Natural killer cell (primary cell): ENCODE results near the gene MOBP. TPM values are rescaled to one million over a fixed set of nuclear protein-coding genes. Genes with fewer than 3 reads are reported as not detected.
"Not testable (repeated sequence)": the region's sequence is repeated elsewhere in the genome, so short reads cannot be mapped to it uniquely, and the experiment has no call there.

Source experiments
- ATAC-seq, 3 donors: fragments of 150-1000 bp in 2 of 3; fragments of 200-7000 bp in 1 of 3; cut with Tn5 transposase; 1 replicate in 1 of 3; 2 replicates in 2 of 3; pipeline ENCODE4 v1.10.0; 2021; ENCODE audit warnings: mild to moderate bottlenecking in 2 of 3, moderate library complexity in 2 of 3
- DNase-seq, 2 donors: peaks; one replicate each; pipeline versions ENCODE4 v3.0.0 to v3.0.0-alpha.2; 2013 to 2021; ENCODE audit warnings: mixed read lengths in 1 of 2
- H3K27ac ChIP-seq: one replicate; pipeline ENCODE4 v1.5.1; 2013; ENCODE audit warnings: mild to moderate bottlenecking, low read length
- H3K27me3 ChIP-seq: one replicate; pipeline ENCODE4 v1.6.1; 2013; ENCODE audit warnings: low read length; ENCODE audit not compliant: control insufficient read depth, insufficient read depth
- H3K36me3 ChIP-seq: one replicate; pipeline ENCODE4 v1.6.1; 2013; ENCODE audit warnings: low read length; ENCODE audit not compliant: control insufficient read depth, insufficient read depth
- H3K4me1 ChIP-seq: one replicate; pipeline ENCODE4 v1.6.1; 2013; ENCODE audit warnings: low read length; ENCODE audit not compliant: control insufficient read depth, insufficient read depth
- H3K4me3 ChIP-seq: one replicate; pipeline ENCODE4 v1.5.1; 2013; ENCODE audit warnings: low read length
- H3K9me3 ChIP-seq: one replicate; pipeline ENCODE4 v1.6.1; 2013; ENCODE audit warnings: low read length; ENCODE audit not compliant: control insufficient read depth, insufficient read depth
- H3K27ac Mint-ChIP-seq, 2 donors: one replicate each; pipeline ENCODE4 v1.8.0; 2022; ENCODE audit warnings: mild to moderate bottlenecking in 2 of 2, mixed read lengths in 2 of 2, moderate library complexity in 1 of 2
- H3K27me3 Mint-ChIP-seq, 2 donors: one replicate each; pipeline ENCODE4 v1.8.0; 2022; ENCODE audit warnings: low read depth in 2 of 2, mixed read lengths in 2 of 2
- H3K36me3 Mint-ChIP-seq: one replicate; pipeline ENCODE4 v1.8.0; 2022; ENCODE audit warnings: mixed read lengths
- H3K4me1 Mint-ChIP-seq, 2 donors: one replicate each; pipeline ENCODE4 v1.8.0; 2022; ENCODE audit warnings: mixed read lengths in 2 of 2
- H3K4me3 Mint-ChIP-seq: one replicate; pipeline ENCODE4 v1.8.0; 2022; ENCODE audit warnings: mild to moderate bottlenecking, moderate library complexity, mixed read lengths
- H3K9me3 Mint-ChIP-seq, 2 donors: one replicate each; pipeline ENCODE4 v1.8.0; 2022; ENCODE audit warnings: mixed read lengths in 2 of 2
- WGBS: methylation state at CpG from one replicate; pipeline ENCODE4 v1.1.7; 2013; ENCODE audit warnings: missing lambda C conversion rate; ENCODE audit not compliant: insufficient coverage; 5-methylcytosine and 5-hydroxymethylcytosine counted together
- intact Hi-C: fragments of 100-400 bp; cut with micrococcal nuclease; formaldehyde crosslinking; loops from one replicate; pipeline ENCODE4 v1.14.2; 2022
- total RNA-seq, 4 donors: library from RNA; stranded (reverse); fragments of 120-200 nt in 1 of 4; gene quantifications; one replicate each; pipeline versions ENCODE4 v1.2.3 to v1.2.4, GENCODE V29; 2013 to 2022
- TF ChIP-seq, protein P1 (sequence below): fragments of 200-600 bp; IDR thresholded peaks from one replicate; pipeline ENCODE4 v1.8.0; 2022; ENCODE audit warnings: antibody characterized with exemption

Gene MOBP, protein sequence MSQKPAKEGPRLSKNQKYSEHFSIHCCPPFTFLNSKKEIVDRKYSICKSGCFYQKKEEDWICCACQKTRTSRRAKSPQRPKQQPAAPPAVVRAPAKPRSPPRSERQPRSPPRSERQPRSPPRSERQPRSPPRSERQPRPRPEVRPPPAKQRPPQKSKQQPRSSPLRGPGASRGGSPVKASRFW
- not detected for total RNA-seq
- total RNA-seq (2013): not detected

DNA sequence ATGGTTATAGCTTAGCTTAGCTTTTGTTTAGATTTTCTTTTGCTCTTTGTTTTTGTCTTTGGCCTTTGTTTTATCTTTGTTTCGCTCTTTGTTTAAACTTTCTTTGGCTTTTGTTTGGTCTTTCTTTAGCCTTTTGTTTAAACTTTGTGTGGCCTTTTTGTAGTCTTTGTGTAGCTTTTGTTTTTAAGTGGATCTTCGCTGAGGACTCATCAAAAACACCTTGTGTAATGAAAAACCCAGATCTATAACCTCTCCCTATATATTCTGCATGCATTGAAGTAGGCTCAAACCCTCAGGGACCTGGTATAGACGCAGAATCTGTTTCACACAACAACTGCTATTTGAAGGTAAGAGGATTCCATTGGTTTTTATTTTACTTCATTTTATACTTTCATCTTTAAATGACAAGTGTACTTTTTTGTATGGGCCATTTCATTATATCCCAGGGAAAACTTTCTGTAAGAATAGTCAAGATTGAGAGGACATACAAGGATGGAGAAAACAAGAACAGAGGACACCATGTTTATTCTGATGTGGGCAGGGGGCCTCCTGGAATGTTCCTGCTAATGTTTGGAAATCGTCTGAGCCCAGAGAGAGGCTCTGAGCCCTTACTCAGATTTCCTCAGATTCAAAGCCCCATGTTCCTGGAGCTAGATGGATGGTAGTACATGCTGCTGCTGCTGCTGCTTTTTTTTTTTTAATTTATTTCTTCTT lies at the start of gene MOBP:
Gene MOBP (plus strand): TSS at position 287 of the 714 bp plus-strand sequence. CDS start 34,390 bp downstream, outside the sequence.
- H3K4me3 Mint-ChIP-seq: no peak within 1 kb of the TSS
- no peak for DNase-seq
- H3K27ac Mint-ChIP-seq: no peak within 1 kb of the TSS
- H3K27ac ChIP-seq: no peak within 1 kb of the TSS
- H3K4me1 Mint-ChIP-seq: no peaks in the 10 kb centered on the region
- H3K27me3 Mint-ChIP-seq: peaks cover 25 to 33% of the 10 kb centered on the region in 2 donors
- TF ChIP-seq, protein P1, sequence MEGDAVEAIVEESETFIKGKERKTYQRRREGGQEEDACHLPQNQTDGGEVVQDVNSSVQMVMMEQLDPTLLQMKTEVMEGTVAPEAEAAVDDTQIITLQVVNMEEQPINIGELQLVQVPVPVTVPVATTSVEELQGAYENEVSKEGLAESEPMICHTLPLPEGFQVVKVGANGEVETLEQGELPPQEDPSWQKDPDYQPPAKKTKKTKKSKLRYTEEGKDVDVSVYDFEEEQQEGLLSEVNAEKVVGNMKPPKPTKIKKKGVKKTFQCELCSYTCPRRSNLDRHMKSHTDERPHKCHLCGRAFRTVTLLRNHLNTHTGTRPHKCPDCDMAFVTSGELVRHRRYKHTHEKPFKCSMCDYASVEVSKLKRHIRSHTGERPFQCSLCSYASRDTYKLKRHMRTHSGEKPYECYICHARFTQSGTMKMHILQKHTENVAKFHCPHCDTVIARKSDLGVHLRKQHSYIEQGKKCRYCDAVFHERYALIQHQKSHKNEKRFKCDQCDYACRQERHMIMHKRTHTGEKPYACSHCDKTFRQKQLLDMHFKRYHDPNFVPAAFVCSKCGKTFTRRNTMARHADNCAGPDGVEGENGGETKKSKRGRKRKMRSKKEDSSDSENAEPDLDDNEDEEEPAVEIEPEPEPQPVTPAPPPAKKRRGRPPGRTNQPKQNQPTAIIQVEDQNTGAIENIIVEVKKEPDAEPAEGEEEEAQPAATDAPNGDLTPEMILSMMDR: no peak
- H3K4me1 ChIP-seq: no peaks in the 10 kb centered on the region
- H3K9me3 ChIP-seq: no peaks in the 10 kb centered on the region
- WGBS: 28% methylated on average over 2 of the region's 4 CpGs
- ATAC-seq: no peak
- peaks cover 2% of the 10 kb centered on the region for H3K27me3 ChIP-seq
- no peak within 1 kb of the TSS for H3K4me3 ChIP-seq
- H3K36me3 ChIP-seq: no peaks in the 10 kb centered on the region
- no peaks in the 10 kb centered on the region for H3K9me3 Mint-ChIP-seq
- no peaks in the 10 kb centered on the region for H3K36me3 Mint-ChIP-seq
- intact Hi-C loops: no loop called here

DNA sequence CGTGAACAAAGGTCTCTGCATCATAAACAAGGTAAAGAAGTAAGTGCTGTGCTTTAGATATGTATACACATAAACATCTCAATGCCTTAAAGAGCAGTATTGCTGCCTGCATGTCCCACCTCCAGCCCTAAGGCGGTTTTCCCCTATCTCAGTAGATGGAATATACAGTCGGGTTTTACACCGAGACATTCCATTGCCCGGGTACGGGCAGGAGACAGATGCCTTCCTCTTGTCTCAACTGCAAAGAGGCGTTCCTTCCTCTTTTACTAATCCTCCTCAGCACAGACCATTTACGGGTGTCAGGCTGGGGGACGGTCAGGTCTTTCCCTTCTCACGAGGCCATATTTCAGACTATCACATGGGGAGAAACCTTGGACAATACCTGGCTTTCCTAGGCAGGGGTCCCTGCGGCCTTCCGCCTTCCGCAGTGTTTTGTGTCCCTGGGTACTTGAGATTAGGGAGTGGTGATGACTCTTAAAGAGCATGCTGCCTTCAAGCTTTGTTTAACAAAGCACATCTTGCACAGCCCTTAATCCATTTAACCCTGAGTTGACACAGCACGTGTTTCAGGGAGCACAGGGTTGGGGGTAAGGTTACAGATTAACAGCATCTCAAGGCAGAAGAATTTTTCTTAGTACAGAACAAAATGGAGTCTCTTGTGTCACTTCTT lies 48.8 kb upstream of the MOBP start:
- H3K27ac Mint-ChIP-seq, H3K4me3 ChIP-seq: not testable (repeated sequence)

DNA sequence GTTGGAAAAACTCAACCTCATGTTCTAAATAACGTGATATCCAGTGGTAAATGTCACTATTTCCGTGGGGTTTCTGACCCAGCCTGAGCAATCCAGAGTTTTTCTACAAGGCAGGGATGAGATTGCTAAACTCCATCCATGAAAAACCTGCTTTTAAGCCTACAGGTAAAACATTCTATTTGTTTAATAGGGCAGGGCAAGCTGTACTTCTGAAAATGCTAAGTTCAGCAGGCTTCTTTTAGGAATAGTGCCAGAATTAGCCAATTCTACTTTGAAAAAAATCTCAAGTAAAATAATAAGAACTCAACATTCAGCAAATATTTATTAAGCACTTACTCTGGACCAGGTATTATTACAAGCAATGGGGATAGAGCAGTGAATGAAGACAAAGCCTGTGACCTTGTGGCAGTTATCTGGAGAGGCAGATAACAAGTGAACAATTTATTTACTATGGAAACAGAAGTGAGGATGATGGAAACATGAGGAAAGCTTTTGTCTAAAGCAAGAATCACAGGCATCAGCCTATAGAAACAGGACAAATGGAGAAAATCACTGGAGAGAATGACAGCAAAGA lies 47.7 kb upstream of the MOBP start:
- peaks cover 6 to 7% of the 10 kb centered on the region in 2 donors for H3K27me3 Mint-ChIP-seq
- H3K27me3 ChIP-seq: no peaks in the 10 kb centered on the region
- TF ChIP-seq, protein P1: no peak
- no peaks in the 10 kb centered on the region for H3K9me3 ChIP-seq
- H3K4me1 Mint-ChIP-seq: peaks cover 0 to 7% of the 10 kb centered on the region in 2 donors
- 94% methylated on average over 2 of the region's 2 CpGs for WGBS
- no peaks in the 10 kb centered on the region for H3K9me3 Mint-ChIP-seq
- H3K4me3 Mint-ChIP-seq: no peak overlapping the region
- H3K27ac ChIP-seq: no peak overlapping the region
- H3K36me3 Mint-ChIP-seq: no peaks in the 10 kb centered on the region
- no peak for DNase-seq
- H3K36me3 ChIP-seq: no peaks in the 10 kb centered on the region
- intact Hi-C loops: no loop called here
- no peak for ATAC-seq
- peaks cover 4% of the 10 kb centered on the region for H3K4me1 ChIP-seq
- H3K27ac Mint-ChIP-seq: no peak overlapping the region
- H3K4me3 ChIP-seq: no peak overlapping the region

More for the DNA sequence above, 48.8 kb upstream of the MOBP start:
- DNase-seq, H3K4me3 Mint-ChIP-seq, H3K4me1 Mint-ChIP-seq, H3K36me3 ChIP-seq, H3K9me3 ChIP-seq, H3K27me3 Mint-ChIP-seq, H3K27me3 ChIP-seq, ATAC-seq, H3K4me1 ChIP-seq, H3K36me3 Mint-ChIP-seq, H3K27ac ChIP-seq, intact Hi-C loops, H3K9me3 Mint-ChIP-seq: not testable (repeated sequence)
- 33% methylated on average over 11 of the region's 14 CpGs for WGBS

DNA sequence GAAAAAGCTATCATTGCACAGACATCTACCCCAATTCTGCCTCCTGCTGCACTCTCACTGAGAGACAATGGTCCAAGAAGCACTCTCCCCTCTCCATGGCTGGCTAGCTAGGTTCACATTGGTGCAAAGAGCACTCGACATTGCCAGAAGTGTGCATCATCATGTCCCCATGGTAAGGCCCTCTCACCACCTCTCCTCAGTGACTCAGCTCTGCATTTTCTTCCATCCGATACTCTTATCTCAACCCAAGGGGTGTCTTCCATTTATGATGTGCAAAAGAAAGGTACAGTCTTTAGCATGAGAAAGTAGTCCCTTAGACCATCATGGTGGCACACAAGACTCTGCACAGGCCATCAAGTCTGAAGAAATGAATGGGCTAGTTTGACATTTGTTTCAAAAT lies 46.9 kb upstream of the MOBP start:
- intact Hi-C loops: no loop called here
- Mint-ChIP-seq H3K27ac (no peak overlapping the region), H3K36me3 (no peaks in the 10 kb centered on the region), H3K4me1 (peaks cover 0 to 7% of the 10 kb centered on the region in 2 donors), H3K4me3 (no peak overlapping the region), H3K9me3 (no peaks in the 10 kb centered on the region), H3K27me3 (peaks cover 6 to 7% of the 10 kb centered on the region in 2 donors)
- no peaks in the 10 kb centered on the region for H3K36me3 ChIP-seq
- H3K9me3 ChIP-seq: no peaks in the 10 kb centered on the region
- ATAC-seq (no peak), DNase-seq (no peak)
- WGBS: 94% methylated on average over 2 of the region's 2 CpGs
- H3K4me3 ChIP-seq: no peak overlapping the region
- TF ChIP-seq, protein P1: no peak
- no peaks in the 10 kb centered on the region for H3K27me3 ChIP-seq
- peaks cover 4% of the 10 kb centered on the region for H3K4me1 ChIP-seq
- no peak overlapping the region for H3K27ac ChIP-seq
